ENCODE results near the gene JAZF1.

DNA sequence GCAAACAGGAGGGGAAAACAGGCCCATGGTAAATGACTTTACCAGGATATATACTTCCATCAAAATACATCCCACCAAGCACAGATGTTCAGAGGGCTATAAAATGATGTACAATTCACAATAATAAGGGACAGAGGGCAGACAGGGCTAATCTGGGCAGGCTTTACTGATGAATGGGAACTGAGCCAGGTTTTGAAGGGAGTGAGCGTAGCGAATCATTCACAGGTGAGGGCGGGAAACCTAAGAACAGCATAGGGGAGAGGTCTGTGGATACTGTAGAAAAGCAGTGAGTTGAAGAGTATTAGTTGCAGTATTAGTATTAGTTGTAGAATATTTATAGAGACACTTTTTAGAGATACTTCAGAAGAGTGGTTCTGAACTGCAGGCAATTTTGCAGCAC lies 180.8 kb downstream of the JAZF1 start:
- TF ChIP-seq, protein P1, sequence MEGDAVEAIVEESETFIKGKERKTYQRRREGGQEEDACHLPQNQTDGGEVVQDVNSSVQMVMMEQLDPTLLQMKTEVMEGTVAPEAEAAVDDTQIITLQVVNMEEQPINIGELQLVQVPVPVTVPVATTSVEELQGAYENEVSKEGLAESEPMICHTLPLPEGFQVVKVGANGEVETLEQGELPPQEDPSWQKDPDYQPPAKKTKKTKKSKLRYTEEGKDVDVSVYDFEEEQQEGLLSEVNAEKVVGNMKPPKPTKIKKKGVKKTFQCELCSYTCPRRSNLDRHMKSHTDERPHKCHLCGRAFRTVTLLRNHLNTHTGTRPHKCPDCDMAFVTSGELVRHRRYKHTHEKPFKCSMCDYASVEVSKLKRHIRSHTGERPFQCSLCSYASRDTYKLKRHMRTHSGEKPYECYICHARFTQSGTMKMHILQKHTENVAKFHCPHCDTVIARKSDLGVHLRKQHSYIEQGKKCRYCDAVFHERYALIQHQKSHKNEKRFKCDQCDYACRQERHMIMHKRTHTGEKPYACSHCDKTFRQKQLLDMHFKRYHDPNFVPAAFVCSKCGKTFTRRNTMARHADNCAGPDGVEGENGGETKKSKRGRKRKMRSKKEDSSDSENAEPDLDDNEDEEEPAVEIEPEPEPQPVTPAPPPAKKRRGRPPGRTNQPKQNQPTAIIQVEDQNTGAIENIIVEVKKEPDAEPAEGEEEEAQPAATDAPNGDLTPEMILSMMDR (conservative IDR thresholded peaks at IDR 0.05; ENCODE audit: low read depth, low read length), result no peak
- TF ChIP-seq EZH2 (IDR thresholded peaks at IDR 0.05; ENCODE audit: borderline replicate concordance, low read depth, low read length, poor library complexity, severe bottlenecking), result no peak
